ENCODE measurements around the gene AKR1C8.

AKR1C8 gene

DNA sequence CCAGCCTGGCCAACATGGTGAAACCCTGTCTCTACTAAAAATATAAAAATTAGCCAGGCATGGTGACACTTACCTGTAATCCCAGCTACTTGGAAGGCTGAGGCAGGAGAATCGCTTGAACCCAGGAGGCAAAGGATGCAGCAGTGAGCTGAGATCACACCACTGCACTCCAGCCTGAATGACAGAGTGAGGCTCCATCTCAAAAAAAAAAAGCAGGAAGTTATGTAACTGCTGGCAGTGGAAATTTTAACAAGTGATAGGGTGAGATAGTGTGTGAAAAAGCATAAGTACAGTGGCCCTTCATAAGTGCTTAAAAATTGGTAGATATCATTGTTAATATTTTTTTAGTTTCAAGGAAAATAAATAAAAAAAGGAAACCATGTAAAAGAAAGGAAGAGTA, 78.4 kb downstream of the AKR1C8 start:
- TF ChIP-seq, protein P1, sequence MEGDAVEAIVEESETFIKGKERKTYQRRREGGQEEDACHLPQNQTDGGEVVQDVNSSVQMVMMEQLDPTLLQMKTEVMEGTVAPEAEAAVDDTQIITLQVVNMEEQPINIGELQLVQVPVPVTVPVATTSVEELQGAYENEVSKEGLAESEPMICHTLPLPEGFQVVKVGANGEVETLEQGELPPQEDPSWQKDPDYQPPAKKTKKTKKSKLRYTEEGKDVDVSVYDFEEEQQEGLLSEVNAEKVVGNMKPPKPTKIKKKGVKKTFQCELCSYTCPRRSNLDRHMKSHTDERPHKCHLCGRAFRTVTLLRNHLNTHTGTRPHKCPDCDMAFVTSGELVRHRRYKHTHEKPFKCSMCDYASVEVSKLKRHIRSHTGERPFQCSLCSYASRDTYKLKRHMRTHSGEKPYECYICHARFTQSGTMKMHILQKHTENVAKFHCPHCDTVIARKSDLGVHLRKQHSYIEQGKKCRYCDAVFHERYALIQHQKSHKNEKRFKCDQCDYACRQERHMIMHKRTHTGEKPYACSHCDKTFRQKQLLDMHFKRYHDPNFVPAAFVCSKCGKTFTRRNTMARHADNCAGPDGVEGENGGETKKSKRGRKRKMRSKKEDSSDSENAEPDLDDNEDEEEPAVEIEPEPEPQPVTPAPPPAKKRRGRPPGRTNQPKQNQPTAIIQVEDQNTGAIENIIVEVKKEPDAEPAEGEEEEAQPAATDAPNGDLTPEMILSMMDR (IDR thresholded peaks at IDR 0.05), result no peak

DNA sequence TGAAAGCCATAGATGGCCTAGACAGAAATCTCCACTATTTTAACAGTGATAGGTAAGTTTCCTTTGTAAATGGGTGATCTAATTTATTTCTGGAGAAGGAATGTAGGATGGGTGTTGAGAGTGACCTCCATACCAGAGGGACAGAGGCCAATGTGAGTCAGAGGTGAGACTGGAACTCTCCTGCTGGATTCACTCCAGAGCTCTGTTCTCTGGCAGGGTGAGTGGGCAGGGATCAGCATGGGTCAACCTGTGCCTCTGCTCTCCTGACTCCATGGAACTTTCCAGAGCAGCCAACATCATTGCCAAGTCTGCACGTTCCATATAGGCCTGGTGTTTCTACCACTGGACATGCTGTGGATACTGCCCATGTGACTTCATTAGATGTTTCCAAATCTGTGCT, 79.3 kb downstream of the AKR1C8 start:
- TF ChIP-seq, protein P1 (IDR thresholded peaks at IDR 0.05), result no peak

Measured in LNCAP (cell line).